ENCODE data around the gene ATG13. TPM values are rescaled to one million over a fixed set of nuclear protein-coding genes. Genes with fewer than 3 reads are reported as not detected.

Gene ATG13
- total RNA-seq, 2 donors from 2014 or later, result 96.4 to 130 TPM

- H3K4me3 ChIP-seq (ENCODE audit: low read length), result no peak within 1 kb of the TSS
Observed at GRCh38 chr11:46719048-46719542, 101.7 kb downstream of the ATG13 start, which contains the start of gene F2. Gene F2 (plus strand): TSS chr11:46719213. CDS start chr11:46719236, 23 bp downstream.

GRCh38 chr11:46719543-46720218 lies 102.3 kb downstream of the ATG13 start:
- 91 to 94% methylated on average over 14 to 25 of the region's 25 CpGs for WGBS, 2 experiments (ENCODE audit: insufficient coverage in 1 of 2, insufficient read length in 1 of 2)
- no peak overlapping the region for H3K9ac ChIP-seq (ENCODE audit: extremely low read depth, low read length, poor library complexity, severe bottlenecking)
- no peak overlapping the region for H3K27ac ChIP-seq (ENCODE audit: low read depth, low read length)
- no peaks in the 10 kb centered on the region for H3K4me1 ChIP-seq (ENCODE audit: control insufficient read depth, insufficient read depth, low read length)
- Mint-ChIP-seq H3K36me3 (ENCODE audit: low read depth) (no peaks in the 10 kb centered on the region), H3K4me1 (peaks cover 15% of the 10 kb centered on the region), H3K4me3 (no peak overlapping the region), H3K27me3 (ENCODE audit: insufficient read depth) (no peaks in the 10 kb centered on the region), H3K27ac (no peak overlapping the region), H3K9me3 (no peaks in the 10 kb centered on the region)
- no peak for DNase-seq
- no peaks in the 10 kb centered on the region for H3K27me3 ChIP-seq (ENCODE audit: control insufficient read depth, insufficient read depth, low read length, poor library complexity, severe bottlenecking)
- no peaks in the 10 kb centered on the region for H3K36me3 ChIP-seq (ENCODE audit: control insufficient read depth, insufficient read depth, low read length)
- H3K9me3 ChIP-seq (ENCODE audit: control insufficient read depth, low read length), result no peaks in the 10 kb centered on the region
- no peak for TF ChIP-seq CTCF (conservative IDR thresholded peaks at IDR 0.05)
- no peak overlapping the region for H3K4me3 ChIP-seq (ENCODE audit: low read length)

More at GRCh38 chr11:46719048-46719542, 101.7 kb downstream of the ATG13 start, which contains the start of gene F2:
- WGBS, 2 experiments (ENCODE audit: insufficient coverage in 1 of 2, insufficient read length in 1 of 2), result 91 to 100% methylated on average over 2 to 7 of the region's 7 CpGs
- no peak for TF ChIP-seq CTCF (conservative IDR thresholded peaks at IDR 0.05)
- Histone ChIP-seq H3K27me3 (ENCODE audit: control insufficient read depth, insufficient read depth, low read length, poor library complexity, severe bottlenecking) (no peaks in the 10 kb centered on the region), H3K36me3 (ENCODE audit: control insufficient read depth, insufficient read depth, low read length) (no peaks in the 10 kb centered on the region), H3K4me1 (ENCODE audit: control insufficient read depth, insufficient read depth, low read length) (no peaks in the 10 kb centered on the region), H3K9me3 (ENCODE audit: control insufficient read depth, low read length) (no peaks in the 10 kb centered on the region), H3K27ac (ENCODE audit: low read depth, low read length) (peak within 1 kb of the TSS; percentile 22), H3K9ac (ENCODE audit: extremely low read depth, low read length, poor library complexity, severe bottlenecking) (no peak within 1 kb of the TSS)
- Mint-ChIP-seq H3K27ac (no peak within 1 kb of the TSS), H3K4me3 (no peak within 1 kb of the TSS), H3K36me3 (ENCODE audit: low read depth) (no peaks in the 10 kb centered on the region), H3K27me3 (ENCODE audit: insufficient read depth) (no peaks in the 10 kb centered on the region), H3K4me1 (peaks cover 15% of the 10 kb centered on the region), H3K9me3 (no peaks in the 10 kb centered on the region)
- DNase-seq, result no peak

GRCh38 chr11:46721286-46721685 lies 103.9 kb downstream of the ATG13 start:
- no peak for TF ChIP-seq CTCF (conservative IDR thresholded peaks at IDR 0.05)
- H3K27me3 Mint-ChIP-seq (ENCODE audit: insufficient read depth), result no peaks in the 10 kb centered on the region
- H3K9me3 Mint-ChIP-seq, result no peaks in the 10 kb centered on the region
- no peak overlapping the region for H3K27ac Mint-ChIP-seq
- no peaks in the 10 kb centered on the region for H3K4me1 ChIP-seq (ENCODE audit: control insufficient read depth, insufficient read depth, low read length)
- H3K36me3 Mint-ChIP-seq (ENCODE audit: low read depth), result no peaks in the 10 kb centered on the region
- no peaks in the 10 kb centered on the region for H3K9me3 ChIP-seq (ENCODE audit: control insufficient read depth, low read length)
- no peak overlapping the region for H3K9ac ChIP-seq (ENCODE audit: extremely low read depth, low read length, poor library complexity, severe bottlenecking)
- peaks cover 15% of the 10 kb centered on the region for H3K4me1 Mint-ChIP-seq
- 89 to 90% methylated on average over 6 of the region's 6 CpGs for WGBS, 2 experiments (ENCODE audit: insufficient coverage in 1 of 2, insufficient read length in 1 of 2)
- H3K4me3 ChIP-seq (ENCODE audit: low read length), result no peak overlapping the region
- H3K36me3 ChIP-seq (ENCODE audit: control insufficient read depth, insufficient read depth, low read length), result no peaks in the 10 kb centered on the region
- no peak for DNase-seq
- no peak overlapping the region for H3K4me3 Mint-ChIP-seq
- no peak overlapping the region for H3K27ac ChIP-seq (ENCODE audit: low read depth, low read length)
- no peaks in the 10 kb centered on the region for H3K27me3 ChIP-seq (ENCODE audit: control insufficient read depth, insufficient read depth, low read length, poor library complexity, severe bottlenecking)

All from endodermal cell (in vitro differentiated cells).